Cardiac muscle cell (in vitro differentiated cells and primary cell): ENCODE measurements around the gene MZB1. TPM values are rescaled to one million over a fixed set of nuclear protein-coding genes. Genes with fewer than 3 reads are reported as not detected.
"Not testable (repeated sequence)": the region's sequence is repeated elsewhere in the genome, so short reads cannot be mapped to it uniquely, and the experiment has no call there.

ENCODE experiments used
- DNase-seq, 2 donors: peaks; one replicate each; pipeline versions ENCODE4 v3.0.0 to v3.0.0-alpha.2; 2010 to 2017; ENCODE audit warnings: low read depth in 1 of 2, low spot score in 1 of 2
- H3K27ac ChIP-seq: fragments of 200-600 bp; sonication (generic); 2 replicates; pipeline ENCODE4 v1.5.1; 2016
- H3K27me3 ChIP-seq: fragments of 200-600 bp; sonication (generic); 2 replicates; pipeline ENCODE4 v1.6.0; 2016; ENCODE audit warnings: control low read depth
- H3K36me3 ChIP-seq: fragments of 200-600 bp; sonication (generic); 2 replicates; pipeline ENCODE4 v1.5.1; 2016; ENCODE audit warnings: control low read depth
- H3K4me1 ChIP-seq: fragments of 200-600 bp; sonication (generic); 2 replicates; pipeline ENCODE4 v1.8.1; 2017; ENCODE audit warnings: low read depth, mild to moderate bottlenecking, mixed run types
- H3K4me3 ChIP-seq: fragments of 200-600 bp; sonication (generic); 2 replicates; pipeline ENCODE4 v1.5.1; 2016; ENCODE audit warnings: mild to moderate bottlenecking
- H3K9me3 ChIP-seq: fragments of 200-600 bp; sonication (generic); 2 replicates; pipeline ENCODE4 v1.5.1; 2017; ENCODE audit warnings: low read depth, mild to moderate bottlenecking, control low read depth
- polyA plus RNA-seq: library from polyadenylated mRNA; unstranded; fragments of >200 nt; fragmentation: Nextera tagmentation; extraction: Ambion mirVana; gene quantifications from 2 replicates; pipeline ENCODE4 v1.2.1, GENCODE V29; 2016
- total RNA-seq: library from RNA; depleted of rRNA; stranded (reverse); fragments of >200 nt; gene quantifications from 2 replicates; pipeline ENCODE4 v1.2.3, GENCODE V29; 2016
- TF ChIP-seq, protein P1 (sequence below): IDR thresholded peaks from 2 replicates; pipeline ENCODE4 v1.5.1; 2012; ENCODE audit warnings: low read depth, mild to moderate bottlenecking, low read length

Gene MZB1
- total and polyA plus RNA-seq, 2 experiments from 2014 or later = 1.3 to 5.3 TPM

DNA sequence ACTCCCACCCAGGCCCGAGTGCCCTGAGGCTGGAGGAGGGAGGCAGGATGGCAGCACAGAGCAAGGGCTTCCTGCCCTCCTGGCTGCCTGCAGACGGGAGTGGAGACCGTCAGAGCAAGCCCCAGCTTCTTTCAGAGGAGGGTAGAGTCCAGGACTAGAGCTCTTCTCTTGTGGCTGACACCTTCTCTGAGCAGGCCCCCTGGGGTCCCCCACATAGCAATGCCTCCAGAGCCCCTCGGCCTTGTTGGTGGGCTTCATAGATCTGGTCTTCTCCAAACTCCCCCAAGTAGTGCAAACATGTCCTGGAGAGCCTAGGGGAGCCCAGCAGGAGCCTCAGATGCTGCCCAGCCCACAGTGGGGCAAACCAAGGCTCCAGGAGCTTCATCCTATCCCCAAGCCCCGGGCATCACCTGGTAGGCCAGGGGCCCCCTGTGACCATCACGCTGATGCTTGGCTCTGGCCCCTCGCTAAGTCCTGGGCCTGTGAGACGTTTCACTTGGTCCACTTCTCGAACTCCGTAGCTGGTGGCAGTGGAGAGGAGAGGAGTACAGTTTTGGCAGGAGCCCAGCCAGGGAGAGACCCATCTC is 2.0 kb downstream of the MZB1 start:
- peak overlapping the region; percentile 77 for H3K27ac ChIP-seq

DNA sequence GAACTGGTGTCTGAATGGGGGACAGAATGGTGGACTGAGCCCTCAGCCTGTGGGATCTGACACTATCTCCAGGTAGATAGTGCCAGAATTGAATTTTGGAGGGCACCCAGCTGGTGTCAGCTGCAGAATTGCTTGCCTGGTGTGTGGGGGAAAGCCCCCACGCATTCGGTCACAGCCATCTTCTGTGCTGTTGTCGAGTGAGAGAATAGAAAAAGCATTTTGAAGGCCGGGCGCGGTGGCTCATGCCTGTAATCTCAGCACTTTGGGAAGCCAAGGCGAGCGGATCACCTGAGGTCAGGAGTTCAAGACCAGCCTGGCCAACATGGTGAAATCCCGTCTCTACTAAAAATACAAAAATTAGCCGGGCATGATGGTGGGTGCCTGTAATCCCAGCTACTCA is 2.8 kb downstream of the MZB1 start:
- H3K4me3 ChIP-seq, H3K27me3 ChIP-seq, H3K9me3 ChIP-seq, DNase-seq, H3K27ac ChIP-seq, H3K36me3 ChIP-seq: not testable (repeated sequence)
- H3K4me1 ChIP-seq = peaks cover 25% of the 10 kb centered on the region

More for the DNA sequence above, 2.0 kb downstream of the MZB1 start:
- DNase-seq = no peak
- Histone ChIP-seq H3K4me1 (peaks cover 17% of the 10 kb centered on the region), H3K36me3 (no peaks in the 10 kb centered on the region), H3K9me3 (no peaks in the 10 kb centered on the region), H3K4me3 (no peak overlapping the region), H3K27me3 (no peaks in the 10 kb centered on the region)
- TF ChIP-seq, protein P1, sequence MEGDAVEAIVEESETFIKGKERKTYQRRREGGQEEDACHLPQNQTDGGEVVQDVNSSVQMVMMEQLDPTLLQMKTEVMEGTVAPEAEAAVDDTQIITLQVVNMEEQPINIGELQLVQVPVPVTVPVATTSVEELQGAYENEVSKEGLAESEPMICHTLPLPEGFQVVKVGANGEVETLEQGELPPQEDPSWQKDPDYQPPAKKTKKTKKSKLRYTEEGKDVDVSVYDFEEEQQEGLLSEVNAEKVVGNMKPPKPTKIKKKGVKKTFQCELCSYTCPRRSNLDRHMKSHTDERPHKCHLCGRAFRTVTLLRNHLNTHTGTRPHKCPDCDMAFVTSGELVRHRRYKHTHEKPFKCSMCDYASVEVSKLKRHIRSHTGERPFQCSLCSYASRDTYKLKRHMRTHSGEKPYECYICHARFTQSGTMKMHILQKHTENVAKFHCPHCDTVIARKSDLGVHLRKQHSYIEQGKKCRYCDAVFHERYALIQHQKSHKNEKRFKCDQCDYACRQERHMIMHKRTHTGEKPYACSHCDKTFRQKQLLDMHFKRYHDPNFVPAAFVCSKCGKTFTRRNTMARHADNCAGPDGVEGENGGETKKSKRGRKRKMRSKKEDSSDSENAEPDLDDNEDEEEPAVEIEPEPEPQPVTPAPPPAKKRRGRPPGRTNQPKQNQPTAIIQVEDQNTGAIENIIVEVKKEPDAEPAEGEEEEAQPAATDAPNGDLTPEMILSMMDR = no peak

- TF ChIP-seq, protein P1 = no peak
- Histone ChIP-seq H3K27ac (no peak overlapping the region), H3K27me3 (no peaks in the 10 kb centered on the region), H3K9me3 (no peaks in the 10 kb centered on the region), H3K4me3 (no peak overlapping the region), H3K36me3 (no peaks in the 10 kb centered on the region), H3K4me1 (peaks cover 29% of the 10 kb centered on the region)
- DNase-seq = no peak
Observed at GRCh38 chr5:139386050-139386438, 3.7 kb downstream of the MZB1 start.

GRCh38 chr5:139385061-139386049 is 4.4 kb downstream of the MZB1 start:
- TF ChIP-seq, protein P1 = no peak
- H3K4me3 ChIP-seq = no peak overlapping the region
- no peaks in the 10 kb centered on the region for H3K9me3 ChIP-seq
- H3K36me3 ChIP-seq = no peaks in the 10 kb centered on the region
- H3K4me1 ChIP-seq = peaks cover 29% of the 10 kb centered on the region
- H3K27me3 ChIP-seq = no peaks in the 10 kb centered on the region
- no peak overlapping the region for H3K27ac ChIP-seq
- DNase-seq = no peak

DNA sequence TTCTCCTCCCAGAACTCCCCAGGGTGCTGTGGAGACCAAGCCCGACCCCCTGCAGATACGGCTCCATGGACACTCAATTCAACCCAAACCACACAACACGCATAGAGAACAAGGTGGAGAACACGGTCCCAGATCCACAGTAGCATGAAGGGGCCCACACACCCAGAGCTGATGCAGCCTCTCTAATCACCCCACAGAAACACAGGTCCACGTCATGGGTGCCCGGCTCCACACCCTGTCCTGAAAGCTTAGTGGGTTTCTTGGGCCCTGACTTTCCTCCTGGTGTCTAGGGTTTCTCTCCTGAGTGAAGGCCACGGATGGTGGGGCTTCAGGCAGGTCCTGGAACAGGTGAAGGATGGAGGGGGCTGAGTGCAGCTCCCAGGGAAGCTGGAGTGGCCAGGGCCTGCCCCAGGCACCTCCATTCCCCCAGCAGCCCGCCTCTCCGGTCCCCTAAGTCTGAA is 5.1 kb downstream of the MZB1 start:
- no peaks in the 10 kb centered on the region for H3K9me3 ChIP-seq
- H3K27me3 ChIP-seq = no peaks in the 10 kb centered on the region
- no peak for DNase-seq
- H3K4me3 ChIP-seq = no peak overlapping the region
- TF ChIP-seq, protein P1 = no peak
- no peaks in the 10 kb centered on the region for H3K36me3 ChIP-seq
- H3K27ac ChIP-seq = no peak overlapping the region
- peaks cover 29% of the 10 kb centered on the region for H3K4me1 ChIP-seq

- TF ChIP-seq, protein P1 = no peak
- no peaks in the 10 kb centered on the region for H3K36me3 ChIP-seq
- H3K9me3 ChIP-seq = no peaks in the 10 kb centered on the region
- no peak overlapping the region for H3K27ac ChIP-seq
- no peak overlapping the region for H3K4me3 ChIP-seq
- H3K4me1 ChIP-seq = peaks cover 29% of the 10 kb centered on the region
- DNase-seq = no peak
- no peaks in the 10 kb centered on the region for H3K27me3 ChIP-seq
Observed at GRCh38 chr5:139383993-139384590, 5.6 kb downstream of the MZB1 start.
